HepG2 (cell line): ENCODE measurements around the gene KIF26B. TPM values are rescaled to one million over a fixed set of nuclear protein-coding genes. Genes with fewer than 3 reads are reported as not detected.

Experiments used
- ATAC-seq: fragments of 200-7000 bp; cut with Tn5 transposase; 3 replicates; pipeline ENCODE4 v1.9.1; 2020; ENCODE audit warnings: mild to moderate bottlenecking, moderate library complexity
- BruUV-seq: library from RNA; stranded (reverse); fragments of 400-500 nt; replicated peaks from 2 replicates; lab custom pipeline; 2021; lab: Mats Ljungman, UMichigan
- CTCF ChIA-PET: fragments of 300-600 bp; formaldehyde crosslinking; extraction: SDS; loops from one replicate; lab custom pipeline; 2021; ENCODE audit warnings: low total read pairs, inconsistent platforms, low intra/inter-chr PET ratio; lab: Yijun Ruan, JAX
- POLR2A ChIA-PET: fragments of 350-600 bp; sonication (Branson Sonifier 250); formaldehyde crosslinking; loops from one replicate; lab custom pipeline; 2020; ENCODE audit warnings: antibody characterized with exemption, inconsistent platforms; lab: Yijun Ruan, JAX
- DNase-seq: peaks from one replicate; pipeline ENCODE4 v3.0.0-alpha.2; 2015; ENCODE audit warnings: low spot score
- FAIRE-seq: peaks from 3 replicates; lab custom pipeline; 2011; peaks lifted over from hg19 to GRCh38; lab: Jason Lieb, UNC
- H2AFZ ChIP-seq: one replicate; pipeline ENCODE4 v1.6.1; 2011; ENCODE audit warnings: low read length, inconsistent platforms
- H3K27ac ChIP-seq: fragments of 300-600 bp; 3 replicates; pipeline ENCODE4 v1.8.0; 2011; ENCODE audit warnings: mixed run types, mild to moderate bottlenecking, mixed read lengths, low read length, inconsistent platforms; ENCODE audit not compliant: insufficient read depth; ENCODE audit errors: extremely low read length
- H3K27me3 ChIP-seq, 2 experiments: fragments of 200-600 bp in 1 of 2; 2 replicates in 1 of 2; 3 replicates in 1 of 2; pipeline versions ENCODE4 v1.6.0 to v1.8.0; 2011; ENCODE audit warnings: low read length in 2 of 2, mild to moderate bottlenecking in 2 of 2, moderate library complexity in 2 of 2, inconsistent platforms in 1 of 2; ENCODE audit not compliant: insufficient read depth in 2 of 2, control insufficient read depth in 1 of 2
- H3K36me3 ChIP-seq, 2 experiments: fragments of 200-600 bp in 1 of 2; replicated peaks in 1 of 2; 2 replicates in 1 of 2; 3 replicates in 1 of 2; pipeline versions ENCODE4 v1.5.1 to v1.8.0; 2011; ENCODE audit warnings: low read length in 2 of 2, inconsistent platforms in 1 of 2; ENCODE audit not compliant: insufficient read depth in 2 of 2, control insufficient read depth in 1 of 2
- H3K4me1 ChIP-seq: 2 replicates; pipeline ENCODE4 v1.5.1; 2012; ENCODE audit warnings: low read length, inconsistent platforms; ENCODE audit not compliant: insufficient read depth
- H3K4me2 ChIP-seq: 2 replicates; pipeline ENCODE4 v1.6.0; 2011; ENCODE audit warnings: low read depth, low read length, inconsistent platforms
- H3K4me3 ChIP-seq, 3 experiments: fragments of 200-600 bp in 1 of 3; sonication (generic), shearing (Covaris generic) in 1 of 3; replicated peaks in 1 of 3; 2 replicates each; pipeline ENCODE4 v1.5.1; 2011 to 2016; ENCODE audit warnings: low read length in 3 of 3, inconsistent platforms in 2 of 3, low read depth in 2 of 3, mild to moderate bottlenecking in 2 of 3, control low read depth in 1 of 3, mixed read lengths in 1 of 3; ENCODE audit not compliant: insufficient read depth in 1 of 3
- H3K79me2 ChIP-seq: one replicate; pipeline ENCODE4 v1.6.1; 2011; ENCODE audit warnings: low read length, inconsistent platforms; ENCODE audit not compliant: insufficient read depth
- H3K9ac ChIP-seq: 2 replicates; pipeline ENCODE4 v1.6.0; 2011; ENCODE audit warnings: mild to moderate bottlenecking, low read depth, low read length, inconsistent platforms; ENCODE audit not compliant: insufficient read depth
- H3K9me3 ChIP-seq: 2 replicates; pipeline ENCODE4 v1.5.1; 2012; ENCODE audit warnings: mild to moderate bottlenecking, low read length
- H4K20me1 ChIP-seq: 2 replicates; pipeline ENCODE4 v1.6.0; 2011; ENCODE audit warnings: inconsistent platforms, mild to moderate bottlenecking, low read length, moderate library complexity; ENCODE audit not compliant: insufficient read depth
- AHDC1 ChIP-seq: sonication (generic); formaldehyde crosslinking; IDR thresholded peaks from 2 replicates; pipeline ENCODE4 v1.5.1; 2020; ENCODE audit warnings: mild to moderate bottlenecking, missing genetic modification reagents, borderline replicate concordance
- ATF5 ChIP-seq: sonication (generic); formaldehyde crosslinking; IDR thresholded peaks from 2 replicates; pipeline ENCODE4 v1.4.0; 2020; ENCODE audit warnings: mild to moderate bottlenecking, low read depth, missing genetic modification reagents
- EED ChIP-seq: sonication (generic); formaldehyde crosslinking; IDR thresholded peaks from 2 replicates; pipeline ENCODE4 v1.5.0; 2020; ENCODE audit warnings: mild to moderate bottlenecking, missing genetic modification reagents
- ZNF407 ChIP-seq: sonication (generic); formaldehyde crosslinking; IDR thresholded peaks from one replicate; pipeline ENCODE4 v1.5.1; 2020; ENCODE audit warnings: mild to moderate bottlenecking, missing genetic modification reagents; ENCODE audit errors: not compliant biosample characterization
- WGBS: methylation state at CpG from one replicate; pipeline ENCODE4 v1.1.6; 2017; ENCODE audit warnings: low lambda C conversion rate; 5-methylcytosine and 5-hydroxymethylcytosine counted together
- in situ Hi-C: cut with HindIII; loops from 2 replicates; pipeline ENCODE4 v1.10.0; 2017; ENCODE audit warnings: low pct_unique_long_range_greater_than_20kb; ENCODE audit not compliant: extremely low pct_ligation_motif_present
- intact Hi-C: fragments of 100-400 bp; cut with micrococcal nuclease; formaldehyde crosslinking; loops from one replicate; pipeline ENCODE4 v1.10.0; 2022; ENCODE audit not compliant: unreplicated experiment
- polyA plus RNA-seq, 8 experiments: library from polyadenylated mRNA; depleted of rRNA in 3 of 8; stranded (reverse) in 7 of 8; unstranded in 1 of 8; fragments of >200 nt; fragmentation: Illumina TruSeq in 4 of 8; extraction: Trizol in 4 of 8; gene quantifications; 2 replicates each; pipeline versions ENCODE4 v1.2.1 to v1.2.3, GENCODE V29; 2011 to 2016; ENCODE audit warnings: low read depth in 4 of 8, missing spikeins in 1 of 8, mixed read lengths in 1 of 8; ENCODE audit not compliant: insufficient read depth in 1 of 8
- total RNA-seq, 5 experiments: library from RNA; depleted of rRNA; stranded (reverse); fragments of >200 nt; fragmentation: Illumina TruSeq; extraction: Trizol; gene quantifications; 2 replicates each; pipeline ENCODE4 v1.2.3, GENCODE V29; 2016; ENCODE audit warnings: low read depth in 1 of 5

KIF26B gene
- total and polyA plus RNA-seq, 2 of the 13 experiments (the other 11 are each of a cell fraction or from before 2014, with no cell fraction given) = 0.08 to 0.09 TPM

- intact Hi-C loops = no loop called here
- H2AFZ ChIP-seq = no peak overlapping the region
- ChIA-PET POLR2A (no interaction called here), CTCF (no interaction called here)
- H3K9me3 ChIP-seq = no peaks in the 10 kb centered on the region
- no peaks in the 10 kb centered on the region; a peak in 2 of 5 replicates for H3K27me3 ChIP-seq
- H3K4me1 ChIP-seq = peaks cover 15% of the 10 kb centered on the region
- no peak overlapping the region for H3K9ac ChIP-seq
- H3K79me2 ChIP-seq = no peaks in the 10 kb centered on the region
- no peaks in the 10 kb centered on the region for H3K36me3 ChIP-seq
- 4% methylated on average over 3 of the region's 11 CpGs for WGBS
- peak; percentile 92 for ATAC-seq
- H3K4me3 ChIP-seq = no peak overlapping the region
- H4K20me1 ChIP-seq = no peaks in the 10 kb centered on the region
- DNase-seq = peak; percentile 36
- BruUV-seq = no TSS peak
- in situ Hi-C loops = no loop called here
- peak; percentile 73 for FAIRE-seq
- H3K27ac ChIP-seq = no peak overlapping the region
- H3K4me2 ChIP-seq = peak overlapping the region; percentile 46
- no peak for TF ChIP-seq ATF5 (CRISPR knock-in tag)
- TF ChIP-seq ZNF407 (CRISPR knock-in tag) = no peak
- no peak for TF ChIP-seq EED
- no peak for TF ChIP-seq AHDC1
Measured at GRCh38 chr1:245571815-245572294, 417.1 kb downstream of the KIF26B start.
